Lung (tissue), 16 donors: ENCODE results near the gene SYTL3. TPM values are rescaled to one million over a fixed set of nuclear protein-coding genes. Genes with fewer than 3 reads are reported as not detected.
A peak's percentile ranks its signal among the peaks of the same experiment; 100 is the strongest.

ENCODE experiments used
- ATAC-seq: fragments of 200-7000 bp; cut with Tn5 transposase; one replicate; pipeline ENCODE4 v1.9.1; 2020; ENCODE audit warnings: moderate number of reproducible peaks; ENCODE audit not compliant: insufficient read depth, low FRiP score
- DNase-seq, 3 donors: peaks; one replicate each; pipeline ENCODE4 v3.0.0-alpha.2; 2013 to 2017
- H3K27ac ChIP-seq, 2 donors: one replicate each; pipeline ENCODE4 v1.5.1; 2013; ENCODE audit warnings: mild to moderate bottlenecking in 2 of 2, moderate library complexity in 2 of 2, control low read depth in 1 of 2, inconsistent platforms in 1 of 2, low read depth in 1 of 2, low read length in 1 of 2
- H3K27me3 ChIP-seq, 3 donors: one replicate each; pipeline ENCODE4 v1.5.1; 2013; ENCODE audit warnings: low read length in 2 of 3; ENCODE audit not compliant: control insufficient read depth in 3 of 3, insufficient read depth in 3 of 3
- H3K36me3 ChIP-seq, 4 donors: one replicate each; pipeline ENCODE4 v1.5.1; 2013; ENCODE audit warnings: low read length in 4 of 4, mild to moderate bottlenecking in 1 of 4, moderate library complexity in 1 of 4; ENCODE audit not compliant: control insufficient read depth in 4 of 4, insufficient read depth in 4 of 4
- H3K4me1 ChIP-seq, 5 donors: one replicate each; pipeline ENCODE4 v1.5.1; 2013; ENCODE audit warnings: low read length in 5 of 5, mild to moderate bottlenecking in 2 of 5, moderate library complexity in 1 of 5; ENCODE audit not compliant: control insufficient read depth in 5 of 5, insufficient read depth in 5 of 5
- H3K4me3 ChIP-seq: one replicate; pipeline ENCODE4 v1.5.1; 2013; ENCODE audit warnings: mild to moderate bottlenecking, control low read depth, moderate library complexity
- H3K9ac ChIP-seq, 2 donors: one replicate each; pipeline ENCODE4 v1.5.1; 2013; ENCODE audit warnings: low read length in 2 of 2, control low read depth in 1 of 2; ENCODE audit not compliant: insufficient read depth in 1 of 2
- H3K9me3 ChIP-seq, 4 donors: one replicate each; pipeline ENCODE4 v1.5.1; 2013; ENCODE audit warnings: low read length in 3 of 4, mild to moderate bottlenecking in 1 of 4, moderate library complexity in 1 of 4; ENCODE audit not compliant: control insufficient read depth in 4 of 4, insufficient read depth in 3 of 4
- WGBS, 2 donors: extraction: QIAGEN DNeasy Blood & Tissue Kit; methylation state at CpG; one replicate each; pipeline ENCODE4 v1.1.7; 2013; 5-methylcytosine and 5-hydroxymethylcytosine counted together
- long read RNA-seq, 5 donors: transcript quantifications; one replicate each; lab custom pipeline, GENCODE V29; 2026
- polyA plus RNA-seq, 2 donors: library from polyadenylated mRNA; stranded (reverse); fragments of 200-250 nt; gene quantifications; one replicate each; pipeline ENCODE4 v1.2.1, GENCODE V29; 2013
- total RNA-seq, 2 donors: library from RNA; depleted of rRNA in 1 of 2; stranded (reverse); fragments of >200 nt in 1 of 2; gene quantifications; one replicate each; pipeline ENCODE4 v1.2.1, GENCODE V29; 2014 to 2021
- TF ChIP-seq, protein P1 (sequence below): IDR thresholded peaks from 2 replicates; pipeline ENCODE4 v1.5.1; 2012; ENCODE audit warnings: mild to moderate bottlenecking; ENCODE audit errors: control extremely low read depth, extremely low read depth
- donor health status: control.
- donor health status: control.
- donor health status: Bipolar disorder and iron deficiency.
- donor health status: healthy.
- donor health status: DM: yes; HTN: yes; CAD: no.

The SYTL3 gene, protein sequence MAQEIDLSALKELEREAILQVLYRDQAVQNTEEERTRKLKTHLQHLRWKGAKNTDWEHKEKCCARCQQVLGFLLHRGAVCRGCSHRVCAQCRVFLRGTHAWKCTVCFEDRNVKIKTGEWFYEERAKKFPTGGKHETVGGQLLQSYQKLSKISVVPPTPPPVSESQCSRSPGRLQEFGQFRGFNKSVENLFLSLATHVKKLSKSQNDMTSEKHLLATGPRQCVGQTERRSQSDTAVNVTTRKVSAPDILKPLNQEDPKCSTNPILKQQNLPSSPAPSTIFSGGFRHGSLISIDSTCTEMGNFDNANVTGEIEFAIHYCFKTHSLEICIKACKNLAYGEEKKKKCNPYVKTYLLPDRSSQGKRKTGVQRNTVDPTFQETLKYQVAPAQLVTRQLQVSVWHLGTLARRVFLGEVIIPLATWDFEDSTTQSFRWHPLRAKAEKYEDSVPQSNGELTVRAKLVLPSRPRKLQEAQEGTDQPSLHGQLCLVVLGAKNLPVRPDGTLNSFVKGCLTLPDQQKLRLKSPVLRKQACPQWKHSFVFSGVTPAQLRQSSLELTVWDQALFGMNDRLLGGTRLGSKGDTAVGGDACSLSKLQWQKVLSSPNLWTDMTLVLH
- total RNA-seq, result 10 to 100 TPM; 14.8 to 20.0 TPM
- polyA plus RNA-seq, result 10 to 100 TPM in 1 of 2 donors, 1 to 10 TPM in 1; 6.5 to 16.4 TPM
- long read RNA-seq, donor 1, result 0 reads
- long read RNA-seq, donor 2, result 0 reads
- long read RNA-seq, donor 3, result 0 reads
- long read RNA-seq, donor 4, result 0 reads
- long read RNA-seq, donor 5, result 0 reads

DNA sequence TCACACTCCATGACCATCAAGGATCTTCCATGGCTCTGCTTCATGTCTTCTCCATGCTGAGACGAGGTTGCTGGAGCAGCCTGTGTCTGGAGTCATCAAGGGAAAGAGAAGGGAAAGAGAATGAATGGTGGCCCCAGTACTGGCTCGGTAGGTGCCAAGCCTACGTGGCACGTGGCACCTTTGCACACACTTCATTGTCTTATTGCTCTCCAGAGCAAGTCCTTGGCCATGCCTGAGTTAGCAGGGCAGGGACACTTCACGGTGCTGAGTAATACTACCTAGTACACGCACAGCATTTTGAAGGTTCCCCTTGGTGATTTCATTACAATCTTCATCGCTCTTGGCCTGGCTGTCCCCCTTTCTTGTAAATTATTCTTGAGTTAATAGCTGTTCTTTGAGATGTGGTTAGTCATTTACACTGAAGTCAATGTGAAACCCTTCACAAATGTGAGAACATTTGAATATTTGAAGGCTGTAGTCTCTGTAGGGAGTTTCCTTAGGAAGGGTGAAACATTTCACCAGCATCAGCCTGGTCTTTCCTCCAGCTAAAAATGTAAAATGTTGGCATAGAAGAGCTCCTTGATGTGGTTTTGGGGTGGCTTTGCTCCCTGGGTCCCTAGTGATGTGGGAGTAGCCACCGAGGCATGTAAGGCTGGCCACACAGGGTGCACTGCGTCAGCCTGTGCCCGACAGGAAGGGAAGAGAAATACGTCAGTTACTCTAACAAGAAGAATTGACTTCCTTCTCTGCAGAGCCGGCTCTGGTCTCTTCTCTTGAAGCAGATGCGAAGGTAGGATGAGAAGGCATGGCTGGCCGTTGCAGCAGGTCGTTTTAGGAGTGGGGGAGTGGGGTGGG is at the start of gene SYTL3:
Gene SYTL3, plus strand, starts transcription at position 766 of the 855 bp plus-strand sequence. CDS start 13,215 bp downstream, outside the sequence.
- Histone ChIP-seq H3K9ac (no peak within 1 kb of the TSS), H3K27ac (peak within 1 kb of the TSS; percentile 84 to 88), H3K4me1 (peaks cover 2 to 15% (median 12%) of the 10 kb centered on the region in 5 donors), H3K27me3 (no peaks in the 10 kb centered on the region), H3K36me3 (no peaks in the 10 kb centered on the region), H3K9me3 (peaks cover 0 to 2% (median 0%) of the 10 kb centered on the region in 4 donors), H3K4me3 (no peak within 1 kb of the TSS)
- ATAC-seq (peak; percentile 31), DNase-seq (no peak)
- 31 to 36% methylated on average over 15 of the region's 15 CpGs for WGBS, 2 donors
- TF ChIP-seq, protein P1, sequence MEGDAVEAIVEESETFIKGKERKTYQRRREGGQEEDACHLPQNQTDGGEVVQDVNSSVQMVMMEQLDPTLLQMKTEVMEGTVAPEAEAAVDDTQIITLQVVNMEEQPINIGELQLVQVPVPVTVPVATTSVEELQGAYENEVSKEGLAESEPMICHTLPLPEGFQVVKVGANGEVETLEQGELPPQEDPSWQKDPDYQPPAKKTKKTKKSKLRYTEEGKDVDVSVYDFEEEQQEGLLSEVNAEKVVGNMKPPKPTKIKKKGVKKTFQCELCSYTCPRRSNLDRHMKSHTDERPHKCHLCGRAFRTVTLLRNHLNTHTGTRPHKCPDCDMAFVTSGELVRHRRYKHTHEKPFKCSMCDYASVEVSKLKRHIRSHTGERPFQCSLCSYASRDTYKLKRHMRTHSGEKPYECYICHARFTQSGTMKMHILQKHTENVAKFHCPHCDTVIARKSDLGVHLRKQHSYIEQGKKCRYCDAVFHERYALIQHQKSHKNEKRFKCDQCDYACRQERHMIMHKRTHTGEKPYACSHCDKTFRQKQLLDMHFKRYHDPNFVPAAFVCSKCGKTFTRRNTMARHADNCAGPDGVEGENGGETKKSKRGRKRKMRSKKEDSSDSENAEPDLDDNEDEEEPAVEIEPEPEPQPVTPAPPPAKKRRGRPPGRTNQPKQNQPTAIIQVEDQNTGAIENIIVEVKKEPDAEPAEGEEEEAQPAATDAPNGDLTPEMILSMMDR, result no peak

DNA sequence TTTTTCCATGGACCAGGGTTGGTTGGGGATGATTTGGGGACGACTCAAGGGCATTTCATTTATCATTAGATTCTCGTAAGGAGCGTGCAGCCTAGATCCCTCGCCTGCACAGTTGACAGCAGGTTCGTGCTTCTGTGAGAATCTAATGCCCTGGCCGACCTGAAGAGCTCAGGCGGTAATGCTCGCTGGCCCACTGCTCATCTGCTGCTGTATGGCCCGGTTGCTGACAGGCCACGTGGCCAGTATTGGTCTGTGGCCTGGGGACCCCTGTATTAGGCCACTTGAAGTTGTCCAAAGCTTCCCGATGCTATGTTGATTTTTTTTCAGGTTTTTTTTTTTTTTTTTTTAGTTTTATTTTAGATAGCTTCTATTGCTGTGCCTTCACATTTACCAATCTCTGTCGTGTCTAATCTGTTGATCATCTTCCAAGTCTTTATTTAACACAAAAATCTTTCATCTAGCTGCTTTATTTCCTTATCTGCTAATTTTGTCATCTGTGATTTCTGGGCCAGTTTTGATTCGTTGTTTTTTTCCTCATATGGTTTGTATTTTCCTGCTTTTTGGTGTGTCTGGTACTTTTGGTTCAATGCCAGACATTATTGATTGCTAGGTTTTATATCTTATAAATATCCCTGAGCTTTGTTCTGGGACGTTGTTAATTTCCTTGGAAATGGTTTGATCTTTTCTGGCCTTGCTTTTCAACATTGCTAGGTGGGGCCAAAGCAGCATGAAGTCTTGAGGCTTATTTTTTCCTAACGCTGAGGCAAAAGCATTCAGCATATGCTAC is 46.4 kb upstream of the SYTL3 start:
- WGBS, 2 donors, result 84 to 90% methylated on average over 15 of the region's 15 CpGs

DNA sequence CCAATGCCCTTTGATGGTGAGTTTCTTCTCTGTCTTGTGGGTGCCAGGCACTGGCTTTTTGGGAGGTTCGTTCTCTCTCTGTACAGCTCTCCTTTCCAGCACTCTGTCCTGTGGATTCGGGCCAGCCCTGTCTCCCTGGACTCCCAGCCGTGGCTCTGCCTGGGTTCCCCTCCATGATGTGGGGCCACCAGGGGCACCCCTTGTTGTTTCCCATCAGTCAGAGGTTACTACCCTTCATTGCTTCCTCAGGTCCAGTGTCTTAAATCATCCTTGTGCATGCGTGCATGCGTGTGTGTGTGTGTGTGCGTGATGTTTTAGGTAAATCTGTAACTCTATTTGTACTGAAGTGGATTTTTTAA is 45.8 kb upstream of the SYTL3 start:
- ATAC-seq (no peak), DNase-seq (no peak)
- 95% methylated on average over 6 of the region's 6 CpGs for WGBS, 2 donors
- H3K9me3 ChIP-seq, result peaks cover 0 to 2% (median 0%) of the 10 kb centered on the region in 4 donors
- no peaks in the 10 kb centered on the region for H3K27me3 ChIP-seq
- H3K9ac ChIP-seq, result no peak overlapping the region
- no peak overlapping the region for H3K4me3 ChIP-seq
- H3K27ac ChIP-seq, result no peak overlapping the region
- H3K4me1 ChIP-seq, result no peaks in the 10 kb centered on the region
- TF ChIP-seq, protein P1, result no peak
- H3K36me3 ChIP-seq, result peaks cover 0 to 31% (median 5%) of the 10 kb centered on the region in 4 donors

More for the DNA sequence above, 46.4 kb upstream of the SYTL3 start:
- Histone ChIP-seq H3K27me3 (no peaks in the 10 kb centered on the region), H3K9me3 (peaks cover 0 to 2% (median 0%) of the 10 kb centered on the region in 4 donors), H3K9ac (no peak overlapping the region), H3K27ac (no peak overlapping the region), H3K36me3 (peaks cover 0 to 31% (median 4%) of the 10 kb centered on the region in 4 donors), H3K4me3 (no peak overlapping the region), H3K4me1 (no peaks in the 10 kb centered on the region)
- DNase-seq (no peak), ATAC-seq (no peak)
- TF ChIP-seq, protein P1, result no peak
